HEK293T (cell line): ENCODE results near the gene TRNP1.

ENCODE experiments used
- CTCF ChIA-PET: fragments of 350-600 bp; formaldehyde crosslinking; extraction: SDS; loops from one replicate; lab custom pipeline; 2021; ENCODE audit warnings: antibody characterized with exemption, inconsistent platforms; lab: Yijun Ruan, JAX
- POLR2A ChIA-PET: fragments of 350-600 bp; formaldehyde crosslinking; extraction: SDS; loops from one replicate; lab custom pipeline; 2020; ENCODE audit warnings: antibody characterized with exemption, inconsistent platforms; lab: Yijun Ruan, JAX
- DNase-seq: peaks from one replicate; pipeline ENCODE4 v3.0.0; 2012; ENCODE audit warnings: mixed read lengths; ENCODE audit errors: extremely low spot score
- ARNT ChIP-seq: fragments of 450-650 bp; IDR thresholded peaks from 2 replicates; pipeline ENCODE4 v1.6.1; 2017; ENCODE audit warnings: mild to moderate bottlenecking
- BHLHE40 ChIP-seq: fragments of 450-650 bp; IDR thresholded peaks from 2 replicates; pipeline ENCODE4 v1.6.1; 2016; ENCODE audit warnings: mild to moderate bottlenecking, moderate library complexity, borderline replicate concordance
- CTBP1 ChIP-seq: fragments of 450-650 bp; IDR thresholded peaks from 2 replicates; pipeline ENCODE4 v1.6.1; 2016; ENCODE audit warnings: borderline replicate concordance
- ELF4 ChIP-seq: fragments of 450-650 bp; IDR thresholded peaks from 2 replicates; pipeline ENCODE4 v1.6.1; 2017; ENCODE audit warnings: antibody characterized with exemption
- FOXA1 ChIP-seq: fragments of 450-650 bp; IDR thresholded peaks from 2 replicates; pipeline ENCODE4 v1.6.1; 2016; ENCODE audit warnings: mild to moderate bottlenecking
- FOXK2 ChIP-seq: fragments of 450-650 bp; IDR thresholded peaks from 2 replicates; pipeline ENCODE4 v1.6.1; 2016; ENCODE audit warnings: mild to moderate bottlenecking
- FOXM1 ChIP-seq: fragments of 450-650 bp; IDR thresholded peaks from 2 replicates; pipeline ENCODE4 v1.6.1; 2017; ENCODE audit warnings: mild to moderate bottlenecking, borderline replicate concordance
- HDGF ChIP-seq: fragments of 450-650 bp; IDR thresholded peaks from 2 replicates; pipeline ENCODE4 v1.6.1; 2017; ENCODE audit warnings: antibody characterized with exemption, borderline replicate concordance
- L3MBTL2 ChIP-seq: fragments of 450-650 bp; conservative IDR thresholded peaks from 2 replicates; pipeline ENCODE4 v1.6.1; 2016; ENCODE audit warnings: mild to moderate bottlenecking
- LEF1 ChIP-seq: fragments of 450-650 bp; IDR thresholded peaks from 2 replicates; pipeline ENCODE4 v1.6.1; 2017; ENCODE audit warnings: mild to moderate bottlenecking, borderline replicate concordance
- NFRKB ChIP-seq: fragments of 450-650 bp; IDR thresholded peaks from 2 replicates; pipeline ENCODE4 v1.6.1; 2016; ENCODE audit warnings: mild to moderate bottlenecking, moderate library complexity
- PKNOX1 ChIP-seq: fragments of 450-650 bp; IDR thresholded peaks from 2 replicates; pipeline ENCODE4 v1.6.1; 2016
- SP1 ChIP-seq: fragments of 450-650 bp; IDR thresholded peaks from 2 replicates; pipeline ENCODE4 v1.6.1; 2017
- SUZ12 ChIP-seq: fragments of 450-650 bp; IDR thresholded peaks from 2 replicates; pipeline ENCODE4 v1.6.1; 2016; ENCODE audit warnings: mild to moderate bottlenecking
- TARDBP ChIP-seq: fragments of 450-650 bp; IDR thresholded peaks from 2 replicates; pipeline ENCODE4 v1.6.1; 2016
- ZNF384 ChIP-seq: fragments of 450-650 bp; IDR thresholded peaks from 2 replicates; pipeline ENCODE4 v1.6.1; 2016

The TRNP1 gene

GRCh38 chr1:26965628-26966027 lies 27.9 kb upstream of the TRNP1 start:
- no peak for TF ChIP-seq LEF1
- TF ChIP-seq FOXK2, result no peak
- no peak for TF ChIP-seq SP1
- no peak for TF ChIP-seq SUZ12
- no peak for TF ChIP-seq ELF4
- no peak for TF ChIP-seq L3MBTL2
- TF ChIP-seq FOXM1, result no peak
- TF ChIP-seq ZNF384, result no peak
- TF ChIP-seq HDGF, result no peak
- no peak for TF ChIP-seq BHLHE40
- TF ChIP-seq NFRKB, result no peak
- no peak for TF ChIP-seq FOXA1
- TF ChIP-seq TARDBP, result no peak
- no peak for DNase-seq
- CTCF ChIA-PET, result interaction anchor here (0.6 kb wide), 1 partner anchor 382 kb away, joined by 3 read pairs; no protein-coding TSS in a partner anchor
- POLR2A ChIA-PET, result no interaction called here

GRCh38 chr1:26970810-26971209 lies 22.7 kb upstream of the TRNP1 start:
- no peak for DNase-seq
- POLR2A ChIA-PET, result no interaction called here
- CTCF ChIA-PET, result no interaction called here
- TF ChIP-seq ZNF384 (no peak), ELF4 (no peak), ARNT (no peak), TARDBP (no peak), CTBP1 (no peak), HDGF (no peak), LEF1 (no peak), PKNOX1 (no peak), NFRKB (no peak), FOXA1 (no peak), BHLHE40 (no peak), SP1 (no peak), FOXM1 (no peak), SUZ12 (no peak), FOXK2 (no peak), L3MBTL2 (no peak)

- ChIA-PET POLR2A (no interaction called here), CTCF (no interaction called here)
- DNase-seq, result no peak
- TF ChIP-seq SUZ12 (no peak), HDGF (no peak), FOXM1 (no peak), NFRKB (no peak), ZNF384 (no peak), TARDBP (no peak), CTBP1 (no peak), ARNT (no peak)
Measured at GRCh38 chr1:26971590-26971989, 21.9 kb upstream of the TRNP1 start.

- TF ChIP-seq TARDBP (no peak), FOXK2 (no peak), BHLHE40 (no peak), ARNT (no peak), SP1 (no peak), FOXA1 (no peak), PKNOX1 (no peak), ZNF384 (no peak), ELF4 (no peak), FOXM1 (no peak), HDGF (no peak), SUZ12 (no peak), CTBP1 (no peak), L3MBTL2 (no peak), NFRKB (no peak), LEF1 (no peak)
- CTCF ChIA-PET, result no interaction called here
- POLR2A ChIA-PET, result no interaction called here
- no peak for DNase-seq
Measured at GRCh38 chr1:26972390-26972789, 21.1 kb upstream of the TRNP1 start.

GRCh38 chr1:26972821-26973220 lies 20.7 kb upstream of the TRNP1 start:
- POLR2A ChIA-PET, result no interaction called here
- TF ChIP-seq HDGF (no peak), TARDBP (no peak), CTBP1 (no peak), LEF1 (no peak), FOXA1 (no peak), SP1 (no peak), ZNF384 (no peak), ELF4 (no peak)

GRCh38 chr1:26976621-26977510 lies 16.6 kb upstream of the TRNP1 start:
- DNase-seq, result no peak
- POLR2A ChIA-PET, result no interaction called here
- TF ChIP-seq FOXM1, result no peak
- no peak for TF ChIP-seq ARNT
- TF ChIP-seq SUZ12, result no peak
- no peak for TF ChIP-seq ZNF384
- TF ChIP-seq L3MBTL2, result no peak
- CTCF ChIA-PET, result no interaction called here

More at GRCh38 chr1:26972821-26973220, 20.7 kb upstream of the TRNP1 start:
- CTCF ChIA-PET, result no interaction called here
- no peak for DNase-seq
